DOHH2 (cell line): Measurements from ENCODE around the gene DAP.
"Not testable (repeated sequence)": the region's sequence is repeated elsewhere in the genome, so short reads cannot be mapped to it uniquely, and the experiment has no call there.

Source experiments
- H3F3A ChIP-seq: fragments of 200-600 bp; sonication (generic), shearing (Covaris generic); 2 replicates; pipeline ENCODE4 v1.6.0; 2016; ENCODE audit warnings: antibody characterized with exemption, mild to moderate bottlenecking; ENCODE audit not compliant: control insufficient read depth, insufficient read depth
- H3K27ac ChIP-seq: fragments of 200-600 bp; sonication (generic); 2 replicates; pipeline ENCODE4 v1.5.1; 2014; ENCODE audit warnings: low read depth, mild to moderate bottlenecking, low read length, moderate library complexity
- H3K27me3 ChIP-seq: fragments of 200-600 bp; sonication (generic); 2 replicates; pipeline ENCODE4 v1.6.1; 2014; ENCODE audit warnings: mild to moderate bottlenecking, low read length, mixed read lengths; ENCODE audit not compliant: control insufficient read depth
- H3K36me3 ChIP-seq: fragments of 200-600 bp; sonication (generic); 2 replicates; pipeline ENCODE4 v1.6.1; 2014; ENCODE audit warnings: mild to moderate bottlenecking, low read length, moderate library complexity, mixed read lengths; ENCODE audit not compliant: control insufficient read depth
- H3K4me1 ChIP-seq: fragments of 200-600 bp; sonication (generic); 2 replicates; pipeline ENCODE4 v1.6.1; 2014; ENCODE audit warnings: mild to moderate bottlenecking, low read length, mixed read lengths; ENCODE audit not compliant: control insufficient read depth
- H3K4me2 ChIP-seq: fragments of 200-600 bp; sonication (generic); 2 replicates; pipeline ENCODE4 v1.6.0; 2014; ENCODE audit warnings: mild to moderate bottlenecking, low read length, moderate library complexity
- H3K4me3 ChIP-seq: fragments of 200-600 bp; sonication (generic); 2 replicates; pipeline ENCODE4 v1.5.1; 2014; ENCODE audit warnings: mild to moderate bottlenecking, low read length, mixed read lengths
- H3K79me2 ChIP-seq: fragments of 200-600 bp; sonication (generic); 2 replicates; pipeline ENCODE4 v1.6.1; 2014; ENCODE audit warnings: mild to moderate bottlenecking, low read length, mixed read lengths; ENCODE audit not compliant: control insufficient read depth
- H3K9me2 ChIP-seq: fragments of 200-600 bp; sonication (generic); replicated peaks from 2 replicates; pipeline ENCODE4 v1.6.1; 2014; ENCODE audit warnings: mild to moderate bottlenecking, low read length, mixed read lengths; ENCODE audit not compliant: control insufficient read depth
- H3K9me3 ChIP-seq: fragments of 200-600 bp; sonication (generic); 2 replicates; pipeline ENCODE4 v1.6.1; 2014; ENCODE audit warnings: antibody characterized with exemption, low read length, mixed read lengths; ENCODE audit not compliant: control insufficient read depth, insufficient read depth
- H4K20me1 ChIP-seq: fragments of 200-600 bp; sonication (generic); 2 replicates; pipeline ENCODE4 v1.6.0; 2014; ENCODE audit warnings: low read depth, mild to moderate bottlenecking, antibody characterized with exemption, low read length, moderate library complexity; ENCODE audit not compliant: control insufficient read depth, insufficient read depth
- CTCF ChIP-seq: fragments of 200-600 bp; sonication (generic); IDR thresholded peaks from one replicate; pipeline ENCODE4 v1.5.1; 2014; ENCODE audit warnings: antibody characterized with exemption, mild to moderate bottlenecking, low read depth, low read length; ENCODE audit not compliant: poor library complexity, severe bottlenecking
- EZH2phosphoT487 ChIP-seq: fragments of 200-600 bp; sonication (generic); IDR thresholded peaks from 2 replicates; pipeline ENCODE4 v1.6.1; 2017; ENCODE audit warnings: borderline replicate concordance, mild to moderate bottlenecking, antibody characterized with exemption, low read length, moderate library complexity, mixed read lengths

DAP gene

DNA sequence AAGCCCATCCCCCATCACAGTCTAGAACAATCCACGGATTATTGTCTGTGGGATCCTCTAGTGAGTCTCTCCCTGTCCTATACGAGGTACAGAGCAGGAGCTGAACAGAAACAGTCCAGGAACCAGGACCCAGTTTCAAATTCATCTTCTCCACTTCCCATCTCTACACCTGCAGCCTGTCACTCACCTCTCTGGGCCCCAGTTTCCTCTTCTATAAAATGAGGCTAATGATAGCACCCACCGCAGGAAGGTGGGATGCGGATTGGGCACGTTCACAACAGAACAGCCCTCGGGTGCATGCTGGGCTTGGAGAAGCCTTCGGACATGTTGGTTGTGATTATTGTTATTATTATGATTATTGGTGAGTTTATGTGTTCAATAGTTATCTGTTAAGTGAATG is 118.7 kb downstream of the DAP start:
- Histone ChIP-seq H3K4me3 (no peak overlapping the region), H3K27me3 (no peaks in the 10 kb centered on the region), H3F3A (peaks cover 9% of the 10 kb centered on the region; the same call in 1 of the 2 replicates), H3K9me3 (peaks cover 6% of the 10 kb centered on the region; the same call in 1 of the 2 replicates), H4K20me1 (no peaks in the 10 kb centered on the region), H3K36me3 (no peaks in the 10 kb centered on the region), H3K4me1 (peaks cover 19% of the 10 kb centered on the region), H3K4me2 (no peak overlapping the region), H3K9me2 (no peaks in the 10 kb centered on the region), H3K27ac (no peak overlapping the region), H3K79me2 (no peaks in the 10 kb centered on the region)
- TF ChIP-seq EZH2phosphoT487 (no peak), CTCF (no peak)

DNA sequence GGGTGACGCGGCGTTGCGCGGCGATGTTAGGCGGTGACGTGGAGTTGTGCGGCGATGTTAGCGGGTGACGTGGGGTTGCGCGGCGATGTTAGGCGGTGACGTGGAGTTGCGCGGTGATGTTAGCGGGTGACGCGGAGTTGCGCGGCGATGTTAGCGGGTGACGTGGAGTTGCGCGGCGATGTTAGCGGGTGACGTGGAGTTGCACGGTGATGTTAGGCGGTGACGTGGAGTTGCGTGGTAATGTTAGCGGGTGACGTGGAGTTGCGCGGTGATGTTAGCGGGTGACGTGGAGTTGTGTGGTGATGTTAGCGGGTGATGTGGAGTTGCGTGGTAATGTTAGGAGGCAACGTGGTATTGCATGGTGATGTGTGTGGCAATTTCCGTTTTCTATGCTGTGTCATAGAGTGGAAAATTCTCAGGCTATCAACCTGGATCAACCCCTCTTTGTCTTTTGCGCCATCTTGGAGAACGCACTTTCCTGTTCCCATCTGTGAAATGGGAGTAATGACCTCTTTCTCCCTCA is 121.1 kb downstream of the DAP start:
- Histone ChIP-seq H3K79me2 (no peaks in the 10 kb centered on the region), H3K27ac (no peak overlapping the region), H3K36me3 (no peaks in the 10 kb centered on the region), H4K20me1 (no peaks in the 10 kb centered on the region), H3K27me3 (no peaks in the 10 kb centered on the region), H3K4me3 (no peak overlapping the region), H3K9me2 (no peaks in the 10 kb centered on the region), H3F3A (peaks cover 15% of the 10 kb centered on the region), H3K9me3 (peaks cover 6% of the 10 kb centered on the region; the same call in 1 of the 2 replicates), H3K4me2 (no peak overlapping the region), H3K4me1 (peaks cover 29% of the 10 kb centered on the region)
- TF ChIP-seq CTCF (no peak), EZH2phosphoT487 (no peak)

GRCh38 chr5:10638723-10639122 is 122.3 kb downstream of the DAP start:
- H3K9me2 ChIP-seq, H4K20me1 ChIP-seq, H3K27ac ChIP-seq, H3K36me3 ChIP-seq, H3K79me2 ChIP-seq, H3K4me3 ChIP-seq, H3K9me3 ChIP-seq, H3K27me3 ChIP-seq, H3K4me2 ChIP-seq: not testable (repeated sequence)
- peaks cover 26% of the 10 kb centered on the region for H3F3A ChIP-seq
- H3K4me1 ChIP-seq: peaks cover 37% of the 10 kb centered on the region

DNA sequence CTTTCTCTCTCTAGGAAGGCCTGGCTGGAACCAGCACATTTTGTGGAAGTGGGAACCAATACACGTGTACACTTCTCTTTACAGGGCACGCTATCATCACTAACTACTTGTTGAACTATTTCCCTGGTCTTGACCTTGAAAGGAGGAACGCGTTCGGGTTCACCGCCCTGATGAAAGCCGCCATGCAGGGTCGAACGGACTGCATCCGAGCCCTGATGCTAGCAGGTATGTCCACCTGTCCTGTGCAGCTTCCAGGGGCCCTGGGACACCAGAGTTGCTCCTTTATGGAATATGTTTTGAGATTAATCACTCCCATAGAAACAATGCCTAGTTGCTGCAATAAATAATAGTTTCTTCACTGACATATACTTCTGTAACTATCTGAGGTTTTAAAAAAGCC is 123.1 kb downstream of the DAP start:
- Histone ChIP-seq H3K4me2 (no peak overlapping the region), H3K27ac (no peak overlapping the region), H3K4me1 (peaks cover 45% of the 10 kb centered on the region), H3F3A (peaks cover 30% of the 10 kb centered on the region), H3K27me3 (no peaks in the 10 kb centered on the region), H3K36me3 (no peaks in the 10 kb centered on the region), H3K9me2 (no peaks in the 10 kb centered on the region), H3K9me3 (peaks cover 6% of the 10 kb centered on the region; the same call in 1 of the 2 replicates), H3K4me3 (no peak overlapping the region), H3K79me2 (no peaks in the 10 kb centered on the region), H4K20me1 (no peaks in the 10 kb centered on the region)
- no peak for TF ChIP-seq EZH2phosphoT487
- TF ChIP-seq CTCF: no peak
